HL-60 (cell line): ENCODE results near the gene RBM38.

ENCODE experiments used
- DNase-seq, 2 experiments: peaks; one replicate each; pipeline ENCODE4 v3.0.0-alpha.2; 2010 to 2020; ENCODE audit warnings: low read depth in 1 of 2, low spot score in 1 of 2
- H3K27ac ChIP-seq: fragments of 250-450 bp; sonication (Bioruptor Pico); replicated peaks from 2 replicates; pipeline ENCODE4 v1.5.1; 2020; ENCODE audit warnings: mild to moderate bottlenecking, moderate library complexity
- H3K27me3 ChIP-seq: fragments of 250-450 bp; sonication (Bioruptor Pico); 2 replicates; pipeline ENCODE4 v1.5.1; 2021; ENCODE audit warnings: mild to moderate bottlenecking, moderate library complexity; ENCODE audit not compliant: insufficient read depth, poor library complexity, severe bottlenecking
- H3K4me3 ChIP-seq: replicated peaks from 2 replicates; pipeline ENCODE4 v1.5.1; 2011; ENCODE audit warnings: mild to moderate bottlenecking, control low read depth, low read length; ENCODE audit not compliant: insufficient read depth
- CTCF ChIP-seq: IDR thresholded peaks from one replicate; pipeline ENCODE4 v1.5.1; 2011; ENCODE audit warnings: low read length, control low read depth, inconsistent platforms; ENCODE audit not compliant: insufficient read depth
- GABPA ChIP-seq: IDR thresholded peaks from 2 replicates; pipeline ENCODE4 v1.6.1; 2012; ENCODE audit warnings: low read depth
- POLR2AphosphoS5 ChIP-seq: IDR thresholded peaks from 2 replicates; pipeline ENCODE4 v1.6.1; 2012; ENCODE audit warnings: low read depth
- REST ChIP-seq: IDR thresholded peaks from 2 replicates; pipeline ENCODE4 v1.6.1; 2012; ENCODE audit warnings: low read depth; ENCODE audit not compliant: insufficient replicate concordance
- SPI1 ChIP-seq: IDR thresholded peaks from 2 replicates; pipeline ENCODE4 v1.6.1; 2012; ENCODE audit warnings: low read depth, mild to moderate bottlenecking, borderline replicate concordance

RBM38 gene

DNA sequence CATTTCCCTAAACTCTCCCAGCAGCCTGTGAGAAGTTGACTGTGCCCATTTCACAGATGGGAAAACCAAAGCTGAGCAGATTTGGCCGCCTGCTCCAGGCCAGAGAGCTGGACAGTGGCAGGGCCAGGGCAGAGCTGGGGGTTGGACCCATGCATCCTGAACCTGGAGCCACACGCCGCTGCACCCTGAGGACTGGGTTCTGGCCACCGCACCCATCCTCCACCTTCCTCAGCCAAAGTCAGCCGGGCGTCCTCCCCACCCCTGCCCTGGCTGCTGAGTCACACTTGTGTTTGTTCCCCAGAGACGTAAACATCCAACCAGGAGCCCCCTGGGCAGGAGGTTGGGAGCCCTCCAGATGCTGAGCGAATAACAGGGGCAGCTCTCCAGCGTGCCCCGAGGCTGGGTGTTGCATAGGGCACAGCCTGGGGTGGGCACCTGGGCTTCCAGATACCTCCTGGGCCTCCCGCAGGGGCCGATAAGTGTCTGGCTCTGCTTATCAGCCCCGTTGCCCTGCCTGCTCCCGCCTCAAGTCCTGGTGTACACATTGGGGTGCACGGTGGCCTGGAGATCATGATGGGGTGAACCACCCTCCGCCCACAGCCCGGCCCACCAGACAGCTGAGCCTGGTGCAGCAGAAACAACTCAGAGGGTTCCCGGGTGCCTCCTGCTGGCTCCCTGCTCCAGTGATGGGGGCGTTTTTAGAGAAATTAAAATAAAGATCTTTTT is 23.8 kb downstream of the RBM38 start:
- Histone ChIP-seq H3K27me3 (no peaks in the 10 kb centered on the region), H3K4me3 (no peak overlapping the region), H3K27ac (no peak overlapping the region)
- TF ChIP-seq POLR2AphosphoS5 (no peak), CTCF (no peak), SPI1 (no peak), GABPA (no peak), REST (no peak)
- DNase-seq = no peak

- no peak overlapping the region for H3K27ac ChIP-seq
- no peak for DNase-seq
- TF ChIP-seq GABPA (no peak), CTCF (no peak), REST (no peak), SPI1 (no peak), POLR2AphosphoS5 (no peak)
- H3K4me3 ChIP-seq = no peak overlapping the region
- no peaks in the 10 kb centered on the region for H3K27me3 ChIP-seq
These were observed 24.6 kb downstream of the RBM38 start for GRCh38 chr20:57415771-57416170.

DNA sequence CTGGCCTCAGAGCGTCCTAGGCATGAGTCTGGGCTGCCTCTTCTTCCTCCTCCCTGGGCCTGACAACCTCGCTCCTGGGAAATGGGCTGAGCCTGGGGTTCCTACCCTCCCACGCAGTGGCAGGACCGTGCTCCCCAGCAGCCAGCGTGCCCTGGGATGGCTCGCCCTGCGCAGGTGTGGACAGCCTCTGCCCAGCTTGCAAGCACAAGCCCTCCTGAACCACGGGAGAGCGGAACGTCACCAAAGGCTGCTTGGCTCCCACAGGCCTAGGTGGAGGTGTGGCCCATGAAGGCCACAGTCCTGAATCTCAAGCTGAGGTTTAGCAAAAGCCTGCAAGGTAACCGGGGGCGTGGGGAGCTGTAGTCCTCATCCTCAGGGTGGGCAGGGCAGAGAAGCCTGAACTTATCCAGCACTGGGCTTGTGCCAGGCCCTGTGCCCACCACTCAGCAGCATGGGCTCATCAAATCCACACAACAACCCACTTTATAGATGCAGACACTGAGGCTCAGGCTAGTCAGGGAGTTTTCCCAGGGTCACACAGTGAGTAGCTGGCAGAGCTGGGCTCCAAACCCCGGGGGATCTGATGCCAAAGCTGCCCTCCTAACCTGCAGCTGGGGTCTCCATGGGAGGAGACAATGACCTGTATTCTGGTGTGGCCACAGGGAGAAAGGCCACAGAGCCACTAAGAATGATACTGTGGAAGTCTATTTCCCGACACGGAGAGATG is 25.3 kb downstream of the RBM38 start:
- TF ChIP-seq SPI1 (no peak), GABPA (no peak)
- DNase-seq = no peak
- H3K27me3 ChIP-seq = no peaks in the 10 kb centered on the region

DNA sequence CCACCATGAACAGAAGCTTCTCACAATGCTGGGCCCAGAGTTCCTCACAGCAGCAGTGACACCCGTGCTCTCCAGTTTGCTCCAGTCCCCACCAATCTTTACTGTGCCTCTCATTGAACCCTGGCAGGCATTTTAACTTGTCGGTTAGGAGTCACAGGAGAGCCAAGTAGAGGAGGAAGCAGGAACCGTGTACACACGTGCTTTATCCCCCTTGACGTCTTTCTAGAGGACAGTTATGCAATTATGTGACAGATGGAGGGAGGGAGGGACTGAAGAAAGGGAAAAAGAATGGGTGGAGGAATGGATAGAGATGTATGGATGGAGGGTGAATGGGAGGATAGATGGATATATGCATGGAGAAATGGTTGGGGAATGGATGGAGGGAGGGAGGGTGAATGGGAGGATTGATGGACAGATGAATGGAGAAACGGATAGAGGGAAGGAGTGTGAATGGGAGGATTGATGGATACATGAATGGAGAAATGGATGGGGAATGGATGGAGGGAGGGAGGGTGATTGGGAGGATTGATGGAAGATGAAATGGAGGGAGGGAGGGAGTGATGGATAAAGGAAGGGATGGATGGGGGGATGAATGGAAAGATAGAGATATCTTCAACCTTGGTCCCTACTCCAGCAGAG is 26.0 kb downstream of the RBM38 start:
- no peak overlapping the region for H3K27ac ChIP-seq
- TF ChIP-seq SPI1 (no peak), POLR2AphosphoS5 (no peak), REST (no peak), CTCF (no peak), GABPA (no peak)

More for the DNA sequence above, 25.3 kb downstream of the RBM38 start:
- Histone ChIP-seq H3K4me3 (no peak overlapping the region), H3K27ac (no peak overlapping the region)

More for the DNA sequence above, 26.0 kb downstream of the RBM38 start:
- no peak overlapping the region for H3K4me3 ChIP-seq
- H3K27me3 ChIP-seq = no peaks in the 10 kb centered on the region
- peak; percentile 42 to 71 for DNase-seq
